ENCODE data around the gene PLCH1.
"Not testable (repeated sequence)": the region's sequence is repeated elsewhere in the genome, so short reads cannot be mapped to it uniquely, and the experiment has no call there.

Gene PLCH1

DNA sequence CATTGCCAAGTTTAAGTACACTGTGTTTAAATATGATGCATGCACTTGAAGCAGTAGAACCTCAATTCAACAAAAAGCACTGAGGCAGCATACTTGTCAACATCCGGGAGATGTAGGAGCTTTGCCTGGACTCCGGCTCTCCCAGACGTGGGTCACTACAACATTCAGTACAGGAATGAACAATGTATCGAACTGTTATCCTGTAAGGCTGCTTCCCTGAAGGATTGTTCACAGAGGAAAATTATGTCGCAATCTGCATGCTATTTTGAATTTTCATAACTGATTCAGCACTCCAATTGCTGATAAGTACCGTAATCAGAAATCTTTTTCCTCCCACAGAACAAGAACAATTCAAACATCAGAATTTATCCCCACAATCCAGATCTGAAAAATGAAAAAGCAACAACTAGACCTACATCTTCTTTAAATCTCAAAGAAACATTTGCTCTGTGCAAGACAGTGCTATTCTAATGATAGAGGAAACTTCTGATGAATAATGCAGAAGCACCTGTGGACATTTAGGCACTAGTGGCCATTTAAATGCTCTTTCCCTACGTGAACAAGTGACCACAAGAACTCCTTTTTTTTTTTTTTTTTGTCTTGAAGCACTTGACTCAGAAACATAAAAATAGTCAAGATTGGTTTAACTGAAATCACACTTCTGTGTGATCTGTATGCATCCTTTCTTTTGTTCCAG lies 113.4 kb downstream of the PLCH1 start:
- TF ChIP-seq, protein P1, sequence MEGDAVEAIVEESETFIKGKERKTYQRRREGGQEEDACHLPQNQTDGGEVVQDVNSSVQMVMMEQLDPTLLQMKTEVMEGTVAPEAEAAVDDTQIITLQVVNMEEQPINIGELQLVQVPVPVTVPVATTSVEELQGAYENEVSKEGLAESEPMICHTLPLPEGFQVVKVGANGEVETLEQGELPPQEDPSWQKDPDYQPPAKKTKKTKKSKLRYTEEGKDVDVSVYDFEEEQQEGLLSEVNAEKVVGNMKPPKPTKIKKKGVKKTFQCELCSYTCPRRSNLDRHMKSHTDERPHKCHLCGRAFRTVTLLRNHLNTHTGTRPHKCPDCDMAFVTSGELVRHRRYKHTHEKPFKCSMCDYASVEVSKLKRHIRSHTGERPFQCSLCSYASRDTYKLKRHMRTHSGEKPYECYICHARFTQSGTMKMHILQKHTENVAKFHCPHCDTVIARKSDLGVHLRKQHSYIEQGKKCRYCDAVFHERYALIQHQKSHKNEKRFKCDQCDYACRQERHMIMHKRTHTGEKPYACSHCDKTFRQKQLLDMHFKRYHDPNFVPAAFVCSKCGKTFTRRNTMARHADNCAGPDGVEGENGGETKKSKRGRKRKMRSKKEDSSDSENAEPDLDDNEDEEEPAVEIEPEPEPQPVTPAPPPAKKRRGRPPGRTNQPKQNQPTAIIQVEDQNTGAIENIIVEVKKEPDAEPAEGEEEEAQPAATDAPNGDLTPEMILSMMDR (IDR thresholded peaks at IDR 0.05; ENCODE audit: low read depth, low read length, missing control alignments), result no peak
- H3K4me3 ChIP-seq (replicated peaks; ENCODE audit: low read depth, low read length), result no peak overlapping the region
- DNase-seq (ENCODE audit: extremely low read depth, low read depth), result no peak

DNA sequence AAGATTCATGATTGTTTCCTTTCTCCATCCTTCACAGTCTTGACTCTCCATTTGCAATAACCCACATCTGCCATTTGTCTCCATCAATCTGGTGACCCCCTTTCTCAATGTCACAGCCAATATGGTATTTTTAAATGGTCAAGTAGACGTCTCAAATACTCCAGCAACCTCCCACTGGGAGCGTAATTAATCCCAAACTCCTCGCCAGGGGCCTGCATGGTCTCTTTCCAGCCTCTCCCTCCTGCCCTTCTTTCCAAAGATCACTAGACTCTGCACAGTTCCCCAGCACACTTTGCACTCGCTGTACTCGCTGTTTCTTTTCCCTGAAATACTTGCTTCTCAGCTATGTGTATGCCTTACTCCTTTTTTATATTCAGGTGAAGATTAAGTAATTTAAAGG lies 115.3 kb downstream of the PLCH1 start:
- DNase-seq (ENCODE audit: extremely low read depth, low read depth), result no peak

DNA sequence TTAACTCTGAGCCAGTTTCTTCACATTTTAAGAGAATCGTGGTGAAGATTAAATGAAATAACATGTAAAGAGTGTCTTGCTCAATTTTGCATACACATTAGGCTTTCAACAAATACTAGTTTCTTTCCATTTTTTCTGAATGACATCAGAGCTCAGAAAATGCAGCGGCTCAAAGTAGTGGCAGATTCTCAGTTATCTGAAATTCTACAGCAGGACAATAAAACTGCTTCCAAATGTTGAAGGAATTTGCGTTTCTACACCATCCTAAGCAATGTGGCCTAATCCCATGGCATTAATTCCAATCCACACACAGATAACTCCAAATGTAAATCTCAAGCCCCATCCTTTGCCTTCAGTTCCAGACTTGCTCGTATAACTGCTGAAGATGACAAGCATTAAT lies 115.8 kb downstream of the PLCH1 start:
- no peak for DNase-seq (ENCODE audit: extremely low read depth, low read depth)
- no peak overlapping the region for H3K4me3 ChIP-seq (replicated peaks; ENCODE audit: low read depth, low read length)
- TF ChIP-seq, protein P1 (IDR thresholded peaks at IDR 0.05; ENCODE audit: low read depth, low read length, missing control alignments), result no peak

More for the DNA sequence above, 115.3 kb downstream of the PLCH1 start:
- H3K4me3 ChIP-seq (replicated peaks; ENCODE audit: low read depth, low read length), result no peak overlapping the region
- TF ChIP-seq, protein P1 (IDR thresholded peaks at IDR 0.05; ENCODE audit: low read depth, low read length, missing control alignments), result no peak

DNA sequence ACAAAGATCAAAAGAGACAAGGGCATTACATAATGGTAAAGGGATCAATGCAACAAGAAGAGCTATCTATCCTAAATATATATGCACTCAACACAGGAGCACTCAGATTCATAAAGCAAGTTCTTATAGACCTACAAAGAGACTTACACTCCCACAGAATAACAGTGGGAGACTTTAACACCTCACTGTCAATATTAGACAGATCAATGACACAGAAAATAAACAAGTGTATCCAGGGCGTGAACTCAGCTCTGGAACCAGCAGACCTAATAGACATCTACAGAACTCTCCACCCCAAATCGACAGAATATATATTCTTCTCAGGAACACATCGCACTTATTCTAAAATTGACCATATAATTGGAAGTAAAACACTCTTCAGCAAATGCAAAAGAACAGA lies 122.2 kb downstream of the PLCH1 start:
- not testable (repeated sequence) for H3K4me3 ChIP-seq (replicated peaks; ENCODE audit: low read depth, low read length); DNase-seq (ENCODE audit: extremely low read depth, low read depth)

DNA sequence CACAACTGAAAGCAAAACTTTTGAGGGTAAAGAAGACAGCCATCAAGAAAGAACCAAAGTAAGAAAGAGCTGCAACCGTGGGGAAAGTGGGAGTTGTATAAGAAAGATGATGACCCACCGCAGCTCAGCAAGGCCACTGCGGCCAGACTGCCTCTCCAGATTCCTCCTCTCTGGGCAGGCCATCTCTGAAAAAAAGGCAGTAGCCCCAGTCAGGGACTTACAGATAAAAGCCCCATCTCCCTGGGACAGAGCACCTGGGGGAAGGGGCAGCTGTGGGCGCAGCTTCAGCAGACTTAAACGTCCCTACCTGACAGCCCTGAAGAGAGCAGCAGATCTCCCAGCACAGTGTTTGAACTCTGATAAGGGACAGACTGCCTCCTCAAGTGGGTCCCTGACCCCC lies 124.3 kb downstream of the PLCH1 start:
- H3K4me3 ChIP-seq (replicated peaks; ENCODE audit: low read depth, low read length); DNase-seq (ENCODE audit: extremely low read depth, low read depth): not testable (repeated sequence)

DNA sequence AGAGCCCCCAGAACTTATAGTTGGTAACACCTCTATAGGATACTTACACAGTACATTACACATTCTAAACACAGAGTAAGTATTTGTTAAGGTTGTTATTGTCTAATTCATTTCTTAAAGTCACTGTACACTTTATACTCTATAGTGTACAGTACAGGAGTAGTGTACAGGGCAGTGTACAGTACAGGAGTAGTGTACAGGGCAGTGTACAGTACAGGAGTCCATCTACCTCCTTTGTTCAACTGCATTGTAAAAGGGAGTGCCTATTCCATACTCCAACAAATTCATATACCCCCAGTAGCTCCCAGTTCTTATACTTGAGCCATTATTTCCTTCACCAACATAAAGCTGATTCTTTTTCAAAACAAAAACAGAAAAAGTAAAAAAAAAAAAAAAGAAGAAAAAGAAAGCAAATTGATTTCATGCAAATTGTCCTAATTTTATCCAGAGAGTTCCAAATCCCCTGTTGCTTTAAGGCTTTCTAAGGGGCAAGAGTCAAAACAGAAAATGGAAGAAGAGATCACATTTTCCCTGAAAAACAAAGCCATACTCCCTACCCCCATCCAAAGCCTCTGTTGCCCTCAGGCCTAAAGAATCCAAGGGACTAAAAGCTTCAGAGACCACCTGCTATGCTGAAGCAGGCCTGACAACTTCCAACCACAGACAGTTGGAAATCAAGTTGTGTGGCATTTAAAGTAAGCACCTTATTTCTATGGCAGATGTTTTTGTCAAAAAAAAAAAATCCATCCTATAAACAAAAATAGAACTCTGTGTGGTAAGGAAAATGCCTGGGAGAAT lies 125.6 kb downstream of the PLCH1 start:
- no peak overlapping the region for H3K4me3 ChIP-seq (replicated peaks; ENCODE audit: low read depth, low read length)
- TF ChIP-seq, protein P1 (IDR thresholded peaks at IDR 0.05; ENCODE audit: low read depth, low read length, missing control alignments), result no peak
- DNase-seq (ENCODE audit: extremely low read depth, low read depth), result no peak

DNA sequence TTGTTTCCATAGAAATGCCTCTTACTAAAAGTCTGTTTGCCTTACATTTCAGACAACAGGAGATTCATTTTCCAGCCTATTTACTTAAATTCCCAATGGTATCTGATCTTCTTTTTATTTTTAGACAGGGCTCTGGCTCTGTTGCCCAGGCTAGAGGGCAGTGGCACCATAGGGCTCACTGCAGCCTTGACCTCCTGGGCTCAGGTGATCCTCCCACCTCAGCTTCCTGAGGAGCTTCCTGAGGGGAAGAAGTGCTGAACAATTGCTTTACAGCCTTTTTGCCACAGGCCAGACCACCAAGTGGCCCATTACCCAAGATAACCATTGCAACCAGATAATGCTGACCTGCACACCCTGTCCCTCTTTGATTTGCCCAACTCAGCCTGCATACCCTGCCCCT lies 126.3 kb downstream of the PLCH1 start:
- no peak overlapping the region for H3K4me3 ChIP-seq (replicated peaks; ENCODE audit: low read depth, low read length)
- TF ChIP-seq, protein P1 (IDR thresholded peaks at IDR 0.05; ENCODE audit: low read depth, low read length, missing control alignments), result no peak
- no peak for DNase-seq (ENCODE audit: extremely low read depth, low read depth)

All from HFF-Myc (cell line).